Glutamatergic neuron (in vitro differentiated cells): ENCODE results near the gene CEND1. TPM values are rescaled to one million over a fixed set of nuclear protein-coding genes. Genes with fewer than 3 reads are reported as not detected.

Experiments
- DNase-seq: peaks from one replicate; pipeline ENCODE4 v3.0.0; 2022
- H3K27ac Mint-ChIP-seq: one replicate; pipeline ENCODE4 v1.8.0; 2020; ENCODE audit warnings: mild to moderate bottlenecking, mixed read lengths, inconsistent platforms; ENCODE audit not compliant: unreplicated experiment
- H3K27me3 Mint-ChIP-seq: one replicate; pipeline ENCODE4 v1.8.0; 2020; ENCODE audit warnings: mild to moderate bottlenecking, moderate library complexity, mixed read lengths, inconsistent platforms; ENCODE audit not compliant: unreplicated experiment
- H3K36me3 Mint-ChIP-seq: one replicate; pipeline ENCODE4 v1.8.0; 2020; ENCODE audit warnings: mild to moderate bottlenecking, mixed read lengths, inconsistent platforms; ENCODE audit not compliant: unreplicated experiment
- H3K4me1 Mint-ChIP-seq: one replicate; pipeline ENCODE4 v1.8.0; 2020; ENCODE audit warnings: mild to moderate bottlenecking, low read depth, mixed read lengths, inconsistent platforms; ENCODE audit not compliant: unreplicated experiment
- H3K4me3 Mint-ChIP-seq: one replicate; pipeline ENCODE4 v1.8.0; 2020; ENCODE audit warnings: mild to moderate bottlenecking, mixed read lengths, inconsistent platforms; ENCODE audit not compliant: unreplicated experiment
- H3K9me3 Mint-ChIP-seq: one replicate; pipeline ENCODE4 v1.8.0; 2020; ENCODE audit warnings: mild to moderate bottlenecking, moderate library complexity, mixed read lengths, inconsistent platforms; ENCODE audit not compliant: unreplicated experiment
- CTCF ChIP-seq: fragments of 200-600 bp; sonication (generic); IDR thresholded peaks from one replicate; pipeline ENCODE4 v1.5.0; 2021; ENCODE audit not compliant: partially characterized antibody, unreplicated experiment
- total RNA-seq: library from RNA; stranded (reverse); fragmentation: NEBNext Ultra II Directional; extraction: Animal tissue kit (Norgen Biotek cat#: 25700); gene quantifications from one replicate; pipeline ENCODE4 v1.2.1, GENCODE V29; 2021; ENCODE audit not compliant: unreplicated experiment

CEND1 gene
- total RNA-seq, 1 donor from 2014 or later, result 58.7 TPM

GRCh38 chr11:809287-810039 is 19.6 kb upstream of the CEND1 start, which contains the start of gene RPLP2:
RPLP2 (plus strand) TSS chr11:809967; CDS start chr11:810235, 268 bp downstream.
- H3K4me1 Mint-ChIP-seq, result peaks cover 15% of the 10 kb centered on the region
- no peak for TF ChIP-seq CTCF
- peak; percentile 97 for DNase-seq
- peak within 1 kb of the TSS; percentile 96 for H3K4me3 Mint-ChIP-seq
- no peaks in the 10 kb centered on the region for H3K36me3 Mint-ChIP-seq
- peaks cover 14% of the 10 kb centered on the region for H3K27me3 Mint-ChIP-seq
- H3K27ac Mint-ChIP-seq, result peak within 1 kb of the TSS; percentile 98
- peaks cover 13% of the 10 kb centered on the region for H3K9me3 Mint-ChIP-seq

- Mint-ChIP-seq H3K27ac (peak overlapping the region; percentile 98), H3K9me3 (peaks cover 14% of the 10 kb centered on the region), H3K4me3 (peak overlapping the region; percentile 96), H3K27me3 (peaks cover 14% of the 10 kb centered on the region), H3K4me1 (peaks cover 15% of the 10 kb centered on the region), H3K36me3 (no peaks in the 10 kb centered on the region)
- TF ChIP-seq CTCF, result no peak
- no peak for DNase-seq
Measured at GRCh38 chr11:808427-809286, 18.8 kb upstream of the CEND1 start.

GRCh38 chr11:804599-804964 is 14.7 kb upstream of the CEND1 start:
- Mint-ChIP-seq H3K27ac (no peak overlapping the region), H3K9me3 (peaks cover 9% of the 10 kb centered on the region), H3K27me3 (peaks cover 8% of the 10 kb centered on the region), H3K4me1 (peaks cover 4% of the 10 kb centered on the region), H3K4me3 (peak overlapping the region; percentile 74), H3K36me3 (no peaks in the 10 kb centered on the region)
- DNase-seq, result no peak
- TF ChIP-seq CTCF, result no peak

GRCh38 chr11:803770-804598 is 14.1 kb upstream of the CEND1 start:
- Mint-ChIP-seq H3K27ac (no peak overlapping the region), H3K27me3 (peaks cover 8% of the 10 kb centered on the region), H3K4me1 (peaks cover 4% of the 10 kb centered on the region), H3K36me3 (no peaks in the 10 kb centered on the region), H3K4me3 (peak overlapping the region; percentile 74), H3K9me3 (peaks cover 9% of the 10 kb centered on the region)
- TF ChIP-seq CTCF, result no peak
- peak; percentile 75 for DNase-seq
